Testis (tissue), 2 donors: Measurements from ENCODE around the gene SCAPER.
"Not testable (repeated sequence)": the region's sequence is repeated elsewhere in the genome, so short reads cannot be mapped to it uniquely, and the experiment has no call there.

Experiments used
- POLR2A ChIP-seq: fragments of 450-650 bp; IDR thresholded peaks from one replicate; pipeline ENCODE4 v1.6.1; 2017; ENCODE audit warnings: antibody characterized with exemption, mild to moderate bottlenecking, moderate library complexity
- TF ChIP-seq, protein P1 (sequence below), 3 experiments: fragments of 450-650 bp in 2 of 3; fragments of 200-600 bp in 1 of 3; sonication (generic) in 1 of 3; IDR thresholded peaks; one replicate each; pipeline ENCODE4 v1.5.1; 2016 to 2019; ENCODE audit warnings: antibody characterized with exemption in 3 of 3, mild to moderate bottlenecking in 2 of 3, moderate library complexity in 1 of 3

GRCh38 chr15:76297951-76298350, 607.2 kb downstream of the SCAPER start:
- not testable (repeated sequence) for TF ChIP-seq POLR2A
- TF ChIP-seq, protein P1, sequence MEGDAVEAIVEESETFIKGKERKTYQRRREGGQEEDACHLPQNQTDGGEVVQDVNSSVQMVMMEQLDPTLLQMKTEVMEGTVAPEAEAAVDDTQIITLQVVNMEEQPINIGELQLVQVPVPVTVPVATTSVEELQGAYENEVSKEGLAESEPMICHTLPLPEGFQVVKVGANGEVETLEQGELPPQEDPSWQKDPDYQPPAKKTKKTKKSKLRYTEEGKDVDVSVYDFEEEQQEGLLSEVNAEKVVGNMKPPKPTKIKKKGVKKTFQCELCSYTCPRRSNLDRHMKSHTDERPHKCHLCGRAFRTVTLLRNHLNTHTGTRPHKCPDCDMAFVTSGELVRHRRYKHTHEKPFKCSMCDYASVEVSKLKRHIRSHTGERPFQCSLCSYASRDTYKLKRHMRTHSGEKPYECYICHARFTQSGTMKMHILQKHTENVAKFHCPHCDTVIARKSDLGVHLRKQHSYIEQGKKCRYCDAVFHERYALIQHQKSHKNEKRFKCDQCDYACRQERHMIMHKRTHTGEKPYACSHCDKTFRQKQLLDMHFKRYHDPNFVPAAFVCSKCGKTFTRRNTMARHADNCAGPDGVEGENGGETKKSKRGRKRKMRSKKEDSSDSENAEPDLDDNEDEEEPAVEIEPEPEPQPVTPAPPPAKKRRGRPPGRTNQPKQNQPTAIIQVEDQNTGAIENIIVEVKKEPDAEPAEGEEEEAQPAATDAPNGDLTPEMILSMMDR (IDR thresholded peaks at IDR 0.05) = not testable (repeated sequence)
